Common myeloid progenitor, CD34-positive (primary cell): ENCODE results near the gene CSNK1A1.
A peak's percentile ranks its signal among the peaks of the same experiment; 100 is the strongest.

Experiments
- CTCF ChIA-PET: fragments of 350-600 bp; sonication (Branson Sonifier 250); formaldehyde crosslinking; loops from one replicate; lab custom pipeline; 2021; ENCODE audit warnings: antibody characterized with exemption; lab: Charles Lee
- POLR2A ChIA-PET: fragments of 350-600 bp; sonication (Branson Sonifier 250); formaldehyde crosslinking; loops from one replicate; lab custom pipeline; 2021; ENCODE audit warnings: antibody characterized with exemption; lab: Charles Lee
- DNase-seq, 3 donors: peaks; one replicate each; pipeline versions ENCODE4 v3.0.0 to v3.0.0-alpha.2; 2013
- H3K27ac ChIP-seq, 2 experiments: 1 replicate in 1 of 2; 2 replicates in 1 of 2; pipeline ENCODE4 v1.7.0; 2013; ENCODE audit warnings: inconsistent platforms in 2 of 2, low read length in 2 of 2, mild to moderate bottlenecking in 2 of 2, low read depth in 1 of 2, moderate library complexity in 1 of 2; ENCODE audit not compliant: severe bottlenecking in 2 of 2, insufficient read depth in 1 of 2, poor library complexity in 1 of 2
- H3K27me3 ChIP-seq, 5 experiments: replicated peaks in 2 of 5; 1 replicate in 3 of 5; 2 replicates in 2 of 5; pipeline versions ENCODE4 v1.6.1 to v1.7.0; 2013; ENCODE audit warnings: low read length in 4 of 5, mild to moderate bottlenecking in 2 of 5, moderate library complexity in 2 of 5, inconsistent platforms in 1 of 5; ENCODE audit not compliant: insufficient read depth in 5 of 5, control insufficient read depth in 4 of 5
- H3K36me3 ChIP-seq, 4 experiments: 1 replicate in 2 of 4; 2 replicates in 2 of 4; pipeline versions ENCODE4 v1.6.1 to v1.7.0; 2013; ENCODE audit warnings: low read length in 3 of 4, control low read depth in 1 of 4, mild to moderate bottlenecking in 1 of 4; ENCODE audit not compliant: control insufficient read depth in 4 of 4, insufficient read depth in 4 of 4
- H3K4me1 ChIP-seq, 4 experiments: 1 replicate in 3 of 4; 2 replicates in 1 of 4; pipeline versions ENCODE4 v1.6.1 to v1.7.1; 2013; ENCODE audit warnings: low read length in 3 of 4, mild to moderate bottlenecking in 3 of 4, control low read depth in 1 of 4, inconsistent platforms in 1 of 4, moderate library complexity in 1 of 4; ENCODE audit not compliant: control insufficient read depth in 4 of 4, insufficient read depth in 4 of 4; ENCODE audit errors: control extremely low read depth in 1 of 4
- H3K4me3 ChIP-seq, 7 experiments: 1 replicate in 4 of 7; 2 replicates in 3 of 7; pipeline versions ENCODE4 v1.5.1 to v1.7.0; 2013; ENCODE audit warnings: mild to moderate bottlenecking in 7 of 7, low read length in 6 of 7, moderate library complexity in 6 of 7, inconsistent platforms in 2 of 7, low read depth in 2 of 7, control low read depth in 1 of 7; ENCODE audit not compliant: insufficient read depth in 4 of 7, control insufficient read depth in 1 of 7; ENCODE audit errors: extremely low read depth in 1 of 7
- H3K9me3 ChIP-seq, 5 experiments: 1 replicate in 4 of 5; 2 replicates in 1 of 5; pipeline versions ENCODE4 v1.6.1 to v1.7.1; 2013; ENCODE audit warnings: low read length in 4 of 5, mild to moderate bottlenecking in 2 of 5, inconsistent platforms in 1 of 5, low read depth in 1 of 5, moderate library complexity in 1 of 5; ENCODE audit not compliant: control insufficient read depth in 4 of 5, insufficient read depth in 2 of 5; ENCODE audit errors: control extremely low read depth in 1 of 5
- WGBS: methylation state at CpG from one replicate; pipeline ENCODE4 v1.1.5; 2013; ENCODE audit not compliant: insufficient coverage; 5-methylcytosine and 5-hydroxymethylcytosine counted together

The CSNK1A1 gene

DNA sequence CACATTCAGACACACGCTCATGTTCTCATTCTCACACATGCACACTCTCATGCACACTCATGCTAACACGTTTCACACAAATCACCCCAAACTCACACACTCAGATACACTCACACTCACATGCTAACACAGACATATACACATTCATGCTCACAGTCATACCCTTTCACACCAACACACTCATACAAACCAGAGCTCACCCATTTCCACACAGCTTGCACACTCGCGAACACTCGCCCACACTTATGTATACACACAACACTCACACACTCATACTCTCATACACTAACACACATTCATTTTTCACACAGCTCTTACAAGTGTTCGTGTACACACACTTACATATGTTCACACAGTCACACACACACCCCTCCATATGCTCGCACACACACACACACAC is 108.0 kb downstream of the CSNK1A1 start:
- Histone ChIP-seq H3K9me3 (peaks cover 0 to 3% (median 0%) of the 10 kb centered on the region in 5 experiments), H3K4me3 (no peak overlapping the region), H3K27me3 (no peaks in the 10 kb centered on the region), H3K36me3 (no peaks in the 10 kb centered on the region), H3K27ac (no peak overlapping the region), H3K4me1 (peaks cover 0 to 25% (median 13%) of the 10 kb centered on the region in 4 experiments)
- DNase-seq, result no peak
- ChIA-PET CTCF (interaction anchor here (0.6 to 3.3 kb wide), 19 partner anchors 8 to 131 kb away, joined by 3 to 27 read pairs (median 5); partner anchors contain the start of gene CSNK1A1), POLR2A (no interaction called here)
- 97% methylated on average over 7 of the region's 7 CpGs for WGBS

DNA sequence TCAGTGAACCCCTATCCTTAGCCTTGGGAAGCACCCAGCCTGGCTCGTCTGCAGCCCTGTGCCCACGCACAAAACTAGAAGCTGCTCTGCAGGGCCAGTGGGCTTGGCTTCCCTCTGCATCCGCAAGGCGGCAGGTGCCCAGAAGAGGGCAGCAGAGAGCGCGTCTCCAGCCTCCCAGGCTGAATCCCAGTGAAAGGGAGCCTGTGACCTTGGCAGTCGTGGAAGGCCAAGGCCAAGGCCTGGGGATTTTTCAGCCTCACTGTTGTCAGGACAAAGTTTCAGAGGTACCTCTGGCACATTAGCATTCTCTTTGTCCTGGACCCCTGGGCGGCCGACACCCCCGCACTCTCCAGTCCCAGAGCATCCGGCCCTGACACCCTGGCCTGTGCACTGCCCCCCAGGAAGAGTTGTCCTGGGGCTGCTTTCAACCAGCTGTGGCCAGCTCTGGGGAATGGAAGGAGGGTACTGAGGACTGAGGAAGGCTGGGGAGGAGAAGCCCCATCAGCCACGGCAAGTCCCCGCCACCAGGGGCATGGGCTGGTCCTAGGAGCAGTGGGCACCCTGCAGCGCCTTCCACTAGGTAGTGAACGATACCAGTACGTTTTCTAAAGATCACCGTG is 108.6 kb downstream of the CSNK1A1 start:
- peaks cover 0 to 3% (median 0%) of the 10 kb centered on the region in 5 experiments for H3K9me3 ChIP-seq
- H3K27ac ChIP-seq, result no peak overlapping the region
- no peaks in the 10 kb centered on the region for H3K27me3 ChIP-seq
- peak; percentile 44 to 66 (median 49) for DNase-seq
- no peak overlapping the region for H3K4me3 ChIP-seq
- CTCF ChIA-PET, result interaction anchor here (0.6 to 3.3 kb wide), 24 partner anchors 8 to 166 kb away, joined by 3 to 27 read pairs (median 5); partner anchors contain the start of gene CSNK1A1
- H3K36me3 ChIP-seq, result no peaks in the 10 kb centered on the region
- H3K4me1 ChIP-seq, result peaks cover 0 to 25% (median 13%) of the 10 kb centered on the region in 4 experiments
- WGBS, result 49% methylated on average over 16 of the region's 17 CpGs
- POLR2A ChIA-PET, result no interaction called here
